SK-N-SH (cell line): ENCODE results near the gene B3GNT5.

Experiments used
- RAD21 ChIP-seq: IDR thresholded peaks from 2 replicates; pipeline ENCODE4 v1.6.1; 2012; ENCODE audit warnings: mild to moderate bottlenecking, low read length
- RFX5 ChIP-seq: IDR thresholded peaks from 2 replicates; pipeline ENCODE4 v1.6.1; 2012; ENCODE audit warnings: mild to moderate bottlenecking, improper control_type of control experiment, low read length

GRCh38 chr3:183284570-183284969, 31.5 kb downstream of the B3GNT5 start:
- TF ChIP-seq RAD21 (no peak), RFX5 (no peak)
